Psoas muscle (tissue), 8 donors: ENCODE data around the gene SEPTIN2. TPM values are rescaled to one million over a fixed set of nuclear protein-coding genes. Genes with fewer than 3 reads are reported as not detected.

Experiments
- ATAC-seq, 4 donors: fragments of 200-7000 bp; cut with Tn5 transposase; one replicate each; pipeline ENCODE4 v1.9.1; 2020; ENCODE audit warnings: moderate library complexity in 3 of 4, mild to moderate bottlenecking in 2 of 4
- DNase-seq, 2 donors: peaks; one replicate each; pipeline ENCODE4 v3.0.0-alpha.2; 2020
- H3K27ac ChIP-seq: fragments of 200-600 bp; one replicate; pipeline ENCODE4 v1.8.0; 2022
- H3K27me3 ChIP-seq, 3 donors: fragments of 200-600 bp in 1 of 3; one replicate each; pipeline versions ENCODE4 v1.6.1 to v1.8.0; 2013 to 2022; ENCODE audit warnings: low read length in 2 of 3, mild to moderate bottlenecking in 2 of 3, moderate library complexity in 1 of 3; ENCODE audit not compliant: insufficient read depth in 3 of 3
- H3K36me3 ChIP-seq, 2 donors: fragments of 200-600 bp in 1 of 2; one replicate each; pipeline versions ENCODE4 v1.6.1 to v1.8.0; 2013 to 2022; ENCODE audit warnings: low read depth in 1 of 2, mild to moderate bottlenecking in 1 of 2, moderate library complexity in 1 of 2; ENCODE audit not compliant: insufficient read depth in 1 of 2
- H3K4me1 ChIP-seq: fragments of 200-600 bp; one replicate; pipeline ENCODE4 v1.8.0; 2022
- H3K4me3 ChIP-seq: fragments of 200-600 bp; one replicate; pipeline ENCODE4 v1.8.0; 2022; ENCODE audit warnings: mild to moderate bottlenecking
- H3K9me3 ChIP-seq: fragments of 200-600 bp; one replicate; pipeline ENCODE4 v1.8.0; 2022
- CTCF ChIP-seq: fragments of 200-600 bp; IDR thresholded peaks from one replicate; pipeline ENCODE4 v1.8.0; 2022; ENCODE audit warnings: antibody characterized with exemption
- WGBS, 3 donors: extraction: QIAGEN DNeasy Blood & Tissue Kit; methylation state at CpG; one replicate each; pipeline versions ENCODE4 v1.1.6 to v1.1.7; 2013; 5-methylcytosine and 5-hydroxymethylcytosine counted together
- intact Hi-C, 2 donors: fragments of 100-400 bp; cut with DNase I; formaldehyde crosslinking; loops; one replicate each; pipeline versions ENCODE4 v1.11.0 to v1.14.2; 2022
- long read RNA-seq, 2 donors: library from polyadenylated mRNA; unstranded; transcript quantifications; one replicate each; pipeline ENCODE4 v2.0.0, GENCODE V29; 2021
- polyA plus RNA-seq, 3 donors: library from polyadenylated mRNA; stranded (reverse); fragments of 200-250 nt; gene quantifications; one replicate each; pipeline ENCODE4 v1.2.3, GENCODE V29; 2013
- total RNA-seq, 4 donors: library from RNA; stranded (reverse); fragmentation: NEBNext Ultra II Directional in 2 of 4; extraction: Animal tissue kit (Norgen Biotek cat#: 25700) in 2 of 4; gene quantifications; one replicate each; pipeline versions ENCODE4 v1.2.1 to v1.2.4, GENCODE V29; 2021 to 2023
- donor health status: healthy with polysubstance abuse.
- donor health status: DM: no; HTN: no; CAD: no; lungs with moderate emphysema.
- donor health status: Bipolar disorder and iron deficiency.
- donor health status: healthy.
- donor health status: DM: yes; HTN: yes; CAD: no.
- donor health status: DM: no; HTN: no; CAD: no.
- donor health status: DM: no; HTN: no; CAD: no.
- donor health status: DM: yes; HTN: yes; CAD: no.

SEPTIN2 gene
- total RNA-seq (100 to 1,000 TPM in 3 of 4 donors, 10 to 100 TPM in 1; 86.4 to 161 (median 126) TPM), polyA plus RNA-seq (100 to 1,000 TPM in 1 of 3 donors, 10 to 100 TPM in 2; 68.8 to 122 (median 90.0) TPM)
- long read RNA-seq, donor 1, transcript SEPT2-203 (13 exons, 3,315 nt): major isoform, 94 of 147 reads
- long read RNA-seq, donor 1, transcript SEPT2-204 (13 exons, 3,701 nt): minor isoform, 6 of 147 reads
- long read RNA-seq, donor 1, transcript SEPT2-208 (12 exons, 3,267 nt): minor isoform, 5 of 147 reads
- long read RNA-seq, donor 1, partial matches to known transcripts: 8 of 147 reads
- long read RNA-seq, donor 1, other reads (novel, unspliced or antisense): 32 of 147 reads
- long read RNA-seq, donor 2, transcript SEPT2-204 (13 exons, 3,701 nt): minor isoform, 7 of 260 reads
- long read RNA-seq, donor 2, transcript SEPT2-203 (13 exons, 3,315 nt): major isoform, 166 of 260 reads
- long read RNA-seq, donor 2, transcript SEPT2-208 (12 exons, 3,267 nt): minor isoform, 11 of 260 reads
- long read RNA-seq, donor 2, partial matches to known transcripts: 13 of 260 reads
- long read RNA-seq, donor 2, other reads (novel, unspliced or antisense): 60 of 260 reads

- H3K27me3 ChIP-seq: no peaks in the 10 kb centered on the region
- no peaks in the 10 kb centered on the region for H3K36me3 ChIP-seq
- no peak for TF ChIP-seq CTCF
- H3K9me3 ChIP-seq: no peaks in the 10 kb centered on the region
- ATAC-seq: peak; percentile 55 to 64 (median 56)
- H3K4me1 ChIP-seq: peaks cover 77% of the 10 kb centered on the region
- peak within 1 kb of the TSS; percentile 85 for H3K4me3 ChIP-seq
- intact Hi-C loops: loop anchor here (1.0 to 5.0 kb wide), 5 partner anchors 36 to 191 kb away; partner anchors contain the start of genes FARP2 (in 1 of the 2) and STK25 (in 1 of the 2)
- WGBS, 3 donors: 1 to 2% (median 1%) methylated on average over 44 to 75 of the region's 75 CpGs
- peak within 1 kb of the TSS; percentile 98 for H3K27ac ChIP-seq
- peak in 1 of 2 donors; percentile 84 for DNase-seq
These were observed at the start of gene SEPTIN2 for GRCh38 chr2:241315879-241316631. SEPTIN2 (plus strand) TSS chr2:241315925; CDS start chr2:241324233, 8,308 bp downstream.

- no peak overlapping the region for H3K4me3 ChIP-seq
- intact Hi-C loops: loop anchor here in 1 of 2 donors (5.0 to 10.0 kb wide), 2 partner anchors 45 to 337 kb away; no protein-coding TSS in a partner anchor
- no peak overlapping the region for H3K27ac ChIP-seq
- peaks cover 3 to 63% of the 10 kb centered on the region in 2 donors for H3K36me3 ChIP-seq
- no peak for TF ChIP-seq CTCF
- 79 to 84% (median 79%) methylated on average over 12 of the region's 12 CpGs for WGBS, 3 donors
- no peak for DNase-seq
- no peak for ATAC-seq
- peaks cover 36% of the 10 kb centered on the region for H3K4me1 ChIP-seq
- H3K27me3 ChIP-seq: no peaks in the 10 kb centered on the region
- no peaks in the 10 kb centered on the region for H3K9me3 ChIP-seq
These were observed 48.3 kb upstream of the SEPTIN2 start for GRCh38 chr2:241267249-241268067.

- intact Hi-C loops: loop anchor here in 1 of 2 donors (5.0 to 10.0 kb wide), 2 partner anchors 46 to 336 kb away; no protein-coding TSS in a partner anchor
- TF ChIP-seq CTCF: no peak
- DNase-seq (no peak), ATAC-seq (no peak)
- 65 to 74% (median 67%) methylated on average over 7 of the region's 7 CpGs for WGBS, 3 donors
- Histone ChIP-seq H3K4me3 (no peak overlapping the region), H3K4me1 (peaks cover 38% of the 10 kb centered on the region), H3K27ac (peak overlapping the region; percentile 24), H3K9me3 (no peaks in the 10 kb centered on the region), H3K36me3 (peaks cover 0 to 55% of the 10 kb centered on the region in 2 donors), H3K27me3 (no peaks in the 10 kb centered on the region)
These were observed 47.4 kb upstream of the SEPTIN2 start for GRCh38 chr2:241268306-241268705.
